Endothelial cell of umbilical vein (primary cell): Measurements from ENCODE around the gene SLC2A14. TPM values are rescaled to one million over a fixed set of nuclear protein-coding genes. Genes with fewer than 3 reads are reported as not detected.
"Not testable (repeated sequence)": the region's sequence is repeated elsewhere in the genome, so short reads cannot be mapped to it uniquely, and the experiment has no call there.

ENCODE experiments used
- BruUV-seq: library from RNA; stranded (reverse); fragments of 400-500 nt; replicated peaks from 2 replicates; lab custom pipeline; 2021; lab: Mats Ljungman, UMichigan
- CTCF ChIA-PET: fragments of 300-600, 350-600 bp; sonication (Branson Sonifier 250); formaldehyde crosslinking; loops from one replicate; lab custom pipeline; 2021; ENCODE audit warnings: antibody characterized with exemption, inconsistent platforms; lab: Charles Lee
- POLR2A ChIA-PET: fragments of 300-600, 350-600 bp; sonication (Branson Sonifier 250); formaldehyde crosslinking; loops from one replicate; lab custom pipeline; 2021; ENCODE audit warnings: antibody characterized with exemption, inconsistent platforms; lab: Charles Lee
- DNase-seq: peaks from one replicate; pipeline ENCODE4 v3.0.0-alpha.2; 2011; ENCODE audit warnings: low read depth, low spot score
- FAIRE-seq: peaks from 2 replicates; lab custom pipeline; 2011; peaks lifted over from hg19 to GRCh38; lab: Jason Lieb, UNC
- H2AFZ ChIP-seq: 2 replicates; pipeline ENCODE4 v1.6.0; 2012; ENCODE audit warnings: low read depth, low read length, control low read depth, inconsistent platforms
- H3K27ac ChIP-seq: 2 replicates; pipeline ENCODE4 v1.5.1; 2011; ENCODE audit warnings: low read depth, mild to moderate bottlenecking, control low read depth, low read length, moderate library complexity; ENCODE audit not compliant: insufficient read depth
- H3K27me3 ChIP-seq, 2 experiments: 2 replicates each; pipeline versions ENCODE4 v1.6.0 to v1.6.1; 2011; ENCODE audit warnings: low read length in 2 of 2, mixed read lengths in 1 of 2; ENCODE audit not compliant: control insufficient read depth in 2 of 2, insufficient read depth in 2 of 2
- H3K36me3 ChIP-seq, 2 experiments: 2 replicates in 1 of 2; 3 replicates in 1 of 2; pipeline ENCODE4 v1.5.1; 2011; ENCODE audit warnings: low read length in 2 of 2, mild to moderate bottlenecking in 1 of 2, moderate library complexity in 1 of 2; ENCODE audit not compliant: control insufficient read depth in 2 of 2, insufficient read depth in 2 of 2; ENCODE audit errors: extremely low read depth in 1 of 2
- H3K4me1 ChIP-seq: 3 replicates; pipeline ENCODE4 v1.5.1; 2011; ENCODE audit warnings: mild to moderate bottlenecking, low read length; ENCODE audit not compliant: control insufficient read depth, insufficient read depth; ENCODE audit errors: extremely low read depth
- H3K4me2 ChIP-seq: 2 replicates; pipeline ENCODE4 v1.6.1; 2011; ENCODE audit warnings: low read length, control low read depth, mixed read lengths; ENCODE audit not compliant: insufficient read depth
- H3K4me3 ChIP-seq, 3 experiments: fragments of 200-600 bp in 1 of 3; sonication (generic), shearing (Covaris generic) in 1 of 3; replicated peaks in 1 of 3; 2 replicates each; pipeline ENCODE4 v1.5.1; 2011 to 2016; ENCODE audit warnings: control low read depth in 3 of 3, low read length in 3 of 3, mild to moderate bottlenecking in 2 of 3, inconsistent platforms in 1 of 3, low read depth in 1 of 3, moderate library complexity in 1 of 3; ENCODE audit not compliant: insufficient read depth in 1 of 3
- H3K79me2 ChIP-seq: 2 replicates; pipeline ENCODE4 v1.6.0; 2012; ENCODE audit warnings: low read length, inconsistent platforms; ENCODE audit not compliant: control insufficient read depth, insufficient read depth
- H3K9ac ChIP-seq: replicated peaks from 2 replicates; pipeline ENCODE3; 2011; ENCODE audit warnings: low read length, control low read depth; ENCODE audit not compliant: insufficient read depth; ENCODE audit errors: extremely low read depth
- H3K9me1 ChIP-seq: replicated peaks from 3 replicates; pipeline ENCODE4 v1.6.0; 2011; ENCODE audit warnings: mild to moderate bottlenecking, low read length; ENCODE audit not compliant: control insufficient read depth, insufficient read depth; ENCODE audit errors: extremely low read depth
- H3K9me3 ChIP-seq: replicated peaks from 2 replicates; pipeline ENCODE4 v1.5.1; 2012; ENCODE audit warnings: low read length, inconsistent platforms; ENCODE audit not compliant: control insufficient read depth, insufficient read depth
- H4K20me1 ChIP-seq: replicated peaks from 2 replicates; pipeline ENCODE3; 2011; ENCODE audit warnings: mild to moderate bottlenecking, low read length; ENCODE audit not compliant: control insufficient read depth, insufficient read depth; ENCODE audit errors: extremely low read depth
- EZH2 ChIP-seq: IDR thresholded peaks from 2 replicates; pipeline ENCODE4 v1.6.1; 2012; ENCODE audit warnings: borderline replicate concordance, low read depth, mild to moderate bottlenecking, moderate library complexity, low read length, inconsistent platforms; ENCODE audit not compliant: severe bottlenecking
- GATA2 ChIP-seq: IDR thresholded peaks from 2 replicates; pipeline ENCODE4 v1.7.0; 2011; ENCODE audit warnings: low read depth, mild to moderate bottlenecking, moderate library complexity, mixed read lengths, low read length; ENCODE audit not compliant: insufficient read length, insufficient read depth
- JUN ChIP-seq: IDR thresholded peaks from 2 replicates; pipeline ENCODE4 v1.6.1; 2011; ENCODE audit warnings: borderline replicate concordance, low read depth; ENCODE audit not compliant: insufficient read length, insufficient read depth
- dilution Hi-C: fragments of 300-500 bp; cut with MboI; formaldehyde crosslinking; loops from one replicate; pipeline ENCODE4 v1.15.0; 2019; ENCODE audit warnings: low sequenced_read_pairs; ENCODE audit not compliant: extremely low pct_ligation_motif_present
- intact Hi-C: fragments of 100-400 bp; cut with micrococcal nuclease; formaldehyde crosslinking; loops from one replicate; pipeline ENCODE4 v1.10.0; 2022
- polyA plus RNA-seq, 4 experiments: library from polyadenylated mRNA; depleted of rRNA in 3 of 4; stranded (reverse) in 3 of 4; unstranded in 1 of 4; fragments of >200 nt; gene quantifications; 2 replicates each; pipeline versions ENCODE4 v1.2.1 to v1.2.3, GENCODE V29; 2011 to 2012; ENCODE audit warnings: missing spikeins in 1 of 4
- total RNA-seq: library from RNA; stranded (reverse); gene quantifications from 2 replicates; pipeline ENCODE4 v1.2.3, GENCODE V29; 2021

The SLC2A14 gene
- total and polyA plus RNA-seq, 2 donors (not counting 3 experiments of a cell fraction or from before 2014, with no cell fraction given), result not detected

- peaks cover 21% of the 10 kb centered on the region for H3K4me1 ChIP-seq
- peak overlapping the region; percentile 9 for H3K9ac ChIP-seq
- H3K27me3 ChIP-seq, result no peaks in the 10 kb centered on the region
- no peak for TF ChIP-seq GATA2
- no peak for TF ChIP-seq EZH2
- no peak for TF ChIP-seq JUN
- no peaks in the 10 kb centered on the region for H3K79me2 ChIP-seq
- H3K36me3 ChIP-seq, result no peaks in the 10 kb centered on the region
- intact Hi-C loops, result no loop called here
- no peak for FAIRE-seq
- H3K27ac ChIP-seq, result no peak overlapping the region
- no peak overlapping the region for H3K4me3 ChIP-seq
- DNase-seq, result peak; percentile 54
- H3K9me1 ChIP-seq, result no peaks in the 10 kb centered on the region
- no peak overlapping the region for H2AFZ ChIP-seq
- peak overlapping the region; percentile 36 for H3K4me2 ChIP-seq
- ChIA-PET CTCF (interaction anchor here (1.2 kb wide), 1 partner anchor 12 kb away, joined by 4 read pairs; no protein-coding TSS in a partner anchor), POLR2A (interaction anchor here (0.6 kb wide), 2 partner anchors 9 to 151 kb away, joined by 4 to 5 read pairs; no protein-coding TSS in a partner anchor)
- dilution Hi-C loops, result no loop called here
- H4K20me1 ChIP-seq, result no peaks in the 10 kb centered on the region
- no peaks in the 10 kb centered on the region for H3K9me3 ChIP-seq
- BruUV-seq, result TSS peak; percentile 48
Observed at GRCh38 chr12:7844116-7844515, 28.6 kb downstream of the SLC2A14 start.

DNA sequence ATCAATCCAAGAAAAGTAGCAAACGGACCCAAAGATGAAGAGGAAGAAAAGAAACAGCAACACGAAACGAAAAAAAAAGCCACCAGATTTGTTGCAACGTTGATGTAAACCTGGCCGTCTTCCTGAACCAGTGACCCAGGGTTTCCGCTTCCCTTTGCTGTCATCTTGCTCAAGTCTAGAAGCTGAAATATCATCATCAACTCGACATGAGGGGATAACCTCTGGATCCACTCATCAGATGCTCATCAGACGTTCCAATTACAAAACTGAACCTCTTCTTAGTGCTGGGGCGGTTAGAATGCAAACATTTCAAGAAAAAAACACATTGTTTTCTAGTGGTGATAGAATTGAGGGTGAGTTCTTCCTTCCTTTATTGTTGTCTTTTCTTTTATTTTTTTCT is 29.1 kb downstream of the SLC2A14 start:
- Histone ChIP-seq H3K4me1 (peaks cover 21% of the 10 kb centered on the region), H3K9ac (peak overlapping the region; percentile 9), H3K4me2 (peak overlapping the region; percentile 36), H3K27ac (peak overlapping the region; percentile 8)
- H3K4me3 ChIP-seq, dilution Hi-C loops, intact Hi-C loops, H4K20me1 ChIP-seq, H2AFZ ChIP-seq, H3K9me1 ChIP-seq, H3K36me3 ChIP-seq, H3K9me3 ChIP-seq, BruUV-seq, H3K27me3 ChIP-seq, H3K79me2 ChIP-seq: not testable (repeated sequence)
- ChIA-PET POLR2A (interaction anchor here (0.6 kb wide), 1 partner anchor 8 kb away, joined by 4 read pairs; no protein-coding TSS in a partner anchor), CTCF (interaction anchor here (1.2 kb wide), 1 partner anchor 11 kb away, joined by 4 read pairs; no protein-coding TSS in a partner anchor)
- peak; percentile 96 for FAIRE-seq
- peak; percentile 25 for DNase-seq

GRCh38 chr12:7843149-7843548 is 29.6 kb downstream of the SLC2A14 start:
- TSS peak; percentile 50 for BruUV-seq
- dilution Hi-C loops, H3K9me3 ChIP-seq, H3K4me3 ChIP-seq, H3K4me2 ChIP-seq, H3K9ac ChIP-seq, H3K9me1 ChIP-seq, intact Hi-C loops, H3K27me3 ChIP-seq, H3K79me2 ChIP-seq, POLR2A ChIA-PET, H4K20me1 ChIP-seq, H2AFZ ChIP-seq, FAIRE-seq, H3K36me3 ChIP-seq: not testable (repeated sequence)
- peak overlapping the region; percentile 41 for H3K27ac ChIP-seq
- CTCF ChIA-PET, result interaction anchor here (1.2 kb wide), 1 partner anchor 11 kb away, joined by 3 read pairs; no protein-coding TSS in a partner anchor
- peak; percentile 79 for DNase-seq
- H3K4me1 ChIP-seq, result peaks cover 18% of the 10 kb centered on the region
